Measurements from ENCODE around the gene SMTN.
"Not testable (repeated sequence)": the region's sequence is repeated elsewhere in the genome, so short reads cannot be mapped to it uniquely, and the experiment has no call there.

The SMTN gene

DNA sequence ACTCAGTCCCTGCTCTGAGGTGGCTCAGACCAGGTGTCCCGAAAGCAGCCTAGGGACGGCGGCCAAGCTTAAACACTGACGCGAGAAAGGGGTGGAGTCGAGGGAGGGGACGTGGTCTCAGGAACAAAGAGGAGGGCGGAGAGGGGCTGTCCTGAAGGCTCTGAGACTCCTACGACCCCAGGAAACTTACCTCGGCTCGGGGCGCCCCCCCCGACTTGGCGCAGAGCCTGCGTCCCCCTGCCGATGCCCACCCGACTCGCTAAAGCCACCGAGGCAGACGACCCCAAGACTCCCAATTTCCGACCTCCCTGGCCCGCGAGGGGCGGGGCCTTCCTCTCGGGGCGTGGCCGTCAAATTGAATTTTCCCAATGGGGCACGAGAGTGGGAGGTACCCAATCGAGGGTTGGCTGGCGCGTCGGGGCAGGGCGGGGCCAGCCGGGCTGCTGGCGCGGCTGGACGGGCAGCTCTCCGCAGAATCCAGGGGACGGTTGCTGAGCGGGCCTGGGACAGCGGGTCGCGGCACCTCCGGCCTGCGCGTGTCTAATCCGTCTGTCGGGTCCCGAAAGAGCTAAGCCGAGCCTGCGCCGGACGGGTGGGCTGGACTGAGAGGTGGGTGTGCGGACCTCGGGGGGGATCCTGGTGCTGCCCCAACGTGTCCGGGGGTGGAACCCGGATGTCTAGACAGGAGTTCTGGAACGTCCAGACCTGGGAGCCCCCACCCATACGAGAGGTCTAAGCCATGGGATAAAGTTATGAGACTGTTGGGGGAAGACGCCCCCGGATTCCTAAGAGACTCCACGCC lies at the start of gene SMTN:
Gene SMTN (plus strand): TSS at position 471 of the 802 bp plus-strand sequence. CDS start 1,941 bp downstream, outside the sequence.
- in situ Hi-C loops (cut with HindIII; ENCODE audit: low sequenced_read_pairs): no loop called here

DNA sequence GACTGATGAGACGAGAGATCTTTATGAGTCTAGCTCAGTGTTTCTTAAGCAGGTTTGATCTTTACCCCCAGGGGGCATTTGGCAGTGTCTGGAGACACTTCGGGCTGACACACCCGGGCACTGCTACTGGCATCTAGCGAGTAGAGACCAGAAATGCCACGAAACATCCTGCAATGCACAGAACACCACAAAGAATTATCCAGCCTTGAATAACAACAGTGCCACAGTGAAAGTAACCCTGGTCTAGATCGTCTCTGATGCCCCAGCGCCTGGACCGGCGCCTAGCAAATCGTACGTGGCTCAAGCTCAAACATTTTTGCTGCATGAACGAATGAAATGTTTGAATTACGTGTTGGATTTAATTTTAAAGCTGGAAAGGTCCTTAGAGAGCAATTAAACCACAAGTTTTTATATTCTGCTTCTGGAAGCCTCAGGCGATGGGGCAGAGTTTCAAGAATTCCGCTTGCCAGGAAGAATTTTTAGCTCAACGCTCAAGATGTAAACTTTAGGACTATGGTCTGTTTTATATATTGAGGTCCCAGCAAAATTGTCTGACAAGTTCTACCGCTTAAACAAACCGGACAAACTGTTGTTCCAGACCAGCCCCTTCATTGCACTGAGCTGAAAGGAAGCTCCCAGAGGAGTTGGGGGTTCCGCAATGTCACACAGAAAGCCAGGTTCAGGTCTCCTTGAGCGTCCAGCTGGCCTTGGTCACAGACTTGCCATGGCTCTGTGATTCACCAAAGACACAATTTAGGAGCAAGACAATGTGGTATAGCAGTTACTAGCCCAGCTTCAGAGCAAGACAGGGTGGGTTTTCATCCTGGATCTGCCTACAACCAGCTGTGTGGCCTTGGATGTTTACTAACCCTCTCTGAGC lies 44.2 kb upstream of the SMTN start:
- in situ Hi-C loops (cut with HindIII; ENCODE audit: low sequenced_read_pairs): no loop called here

GRCh38 chr22:31038686-31039085 lies 42.4 kb upstream of the SMTN start:
- in situ Hi-C loops (cut with HindIII; ENCODE audit: low sequenced_read_pairs): no loop called here

DNA sequence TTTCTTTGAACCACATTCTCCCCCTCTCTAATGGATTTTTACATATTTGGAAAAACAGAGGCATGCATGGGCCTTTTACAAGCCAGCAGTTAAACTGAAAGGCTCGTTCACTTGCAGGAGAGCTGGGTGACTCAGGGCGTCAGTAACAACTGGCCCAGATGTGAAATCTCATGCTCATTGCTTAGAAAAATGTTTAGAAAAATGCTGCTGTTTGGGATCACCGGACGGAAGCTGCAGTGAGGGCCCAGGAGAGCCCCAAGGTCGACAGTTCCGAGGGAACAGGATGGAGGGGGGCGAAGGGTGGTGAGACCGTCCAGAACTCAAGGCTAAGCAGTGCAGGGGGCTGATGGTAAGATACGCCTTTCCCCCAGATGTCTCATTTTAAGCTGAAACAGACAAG lies 41.7 kb upstream of the SMTN start:
- in situ Hi-C loops (cut with HindIII; ENCODE audit: low sequenced_read_pairs): no loop called here

- in situ Hi-C loops (cut with HindIII; ENCODE audit: low sequenced_read_pairs): no loop called here
These were observed 40.3 kb upstream of the SMTN start for GRCh38 chr22:31040542-31041398.

- in situ Hi-C loops (cut with HindIII; ENCODE audit: low sequenced_read_pairs): no loop called here
These were observed 36.8 kb upstream of the SMTN start for GRCh38 chr22:31044262-31044861.

GRCh38 chr22:31045900-31046538 lies 35.1 kb upstream of the SMTN start:
- in situ Hi-C loops (cut with HindIII; ENCODE audit: low sequenced_read_pairs): loop anchor here (5.0 kb wide), 1 partner anchor 71 kb away; no protein-coding TSS in a partner anchor

DNA sequence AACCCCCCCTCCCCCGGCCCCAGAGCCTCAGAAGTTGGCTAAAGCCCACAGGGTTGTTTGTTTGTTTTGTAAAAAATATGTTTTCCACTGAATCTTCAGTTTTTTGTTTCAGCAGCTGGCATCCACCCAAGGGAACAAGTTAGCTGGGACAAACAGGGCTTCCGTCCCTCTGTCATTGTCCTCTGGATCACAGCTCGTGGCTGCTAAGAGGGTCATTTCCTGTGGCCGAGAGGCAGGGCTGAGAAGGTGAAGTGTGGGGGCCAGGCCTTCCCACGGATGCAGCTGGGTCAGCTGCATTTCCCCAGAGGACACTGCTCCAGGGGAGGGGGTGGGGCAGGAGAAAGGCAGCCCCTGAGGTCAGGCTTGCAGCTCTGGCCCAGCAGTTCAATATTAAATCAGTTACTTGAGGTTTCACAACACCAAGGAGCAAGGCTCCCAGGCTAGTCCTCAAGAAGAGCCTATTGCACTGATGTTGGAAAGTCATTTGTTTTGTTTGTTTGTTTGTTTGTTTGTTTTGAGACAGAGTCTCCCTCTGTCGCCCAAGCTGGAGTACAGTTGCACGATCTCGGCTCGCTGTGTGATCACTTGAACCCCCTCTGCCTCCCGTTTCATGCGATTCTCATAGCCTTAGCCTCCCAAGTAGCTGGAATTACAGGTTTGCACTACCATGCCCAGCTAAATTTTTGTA lies 34.4 kb upstream of the SMTN start:
- in situ Hi-C loops (cut with HindIII; ENCODE audit: low sequenced_read_pairs): loop anchor here (5.0 kb wide), 1 partner anchor 71 kb away; no protein-coding TSS in a partner anchor

- in situ Hi-C loops (cut with HindIII; ENCODE audit: low sequenced_read_pairs): loop anchor here (5.0 kb wide), 1 partner anchor 69 kb away; no protein-coding TSS in a partner anchor
These were observed 32.5 kb upstream of the SMTN start for GRCh38 chr22:31048570-31048969.

DNA sequence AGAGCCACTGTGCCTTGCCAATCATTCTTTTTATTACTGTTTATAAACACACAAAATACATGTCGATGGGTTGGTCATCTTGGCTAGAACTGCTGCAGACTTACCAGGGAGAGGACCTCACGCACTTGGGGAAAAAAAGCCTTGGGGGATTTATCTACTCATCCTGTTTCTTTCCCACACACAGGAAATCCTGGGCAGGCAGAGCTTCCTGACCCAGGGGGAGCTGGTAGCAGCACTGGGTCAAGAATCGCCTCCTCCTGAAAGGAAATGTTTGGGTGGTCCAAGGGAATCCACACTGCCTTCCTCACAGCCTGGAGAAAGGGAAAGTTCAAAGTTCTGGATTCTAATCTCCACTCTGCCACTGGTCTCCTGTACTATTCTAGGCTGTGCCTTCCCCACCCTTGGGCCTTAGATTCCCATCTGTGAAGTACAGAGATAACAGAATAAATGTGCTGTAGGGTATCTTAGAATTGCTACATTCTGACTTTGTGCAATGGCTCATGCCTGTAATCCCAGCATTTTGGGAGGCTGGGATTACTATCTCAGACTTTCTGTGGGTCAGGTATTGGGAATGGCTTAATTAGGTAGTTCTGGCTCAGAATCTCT lies 31.2 kb upstream of the SMTN start:
- in situ Hi-C loops (cut with HindIII; ENCODE audit: low sequenced_read_pairs): loop anchor here (5.0 kb wide), 1 partner anchor 67 kb away; no protein-coding TSS in a partner anchor

DNA sequence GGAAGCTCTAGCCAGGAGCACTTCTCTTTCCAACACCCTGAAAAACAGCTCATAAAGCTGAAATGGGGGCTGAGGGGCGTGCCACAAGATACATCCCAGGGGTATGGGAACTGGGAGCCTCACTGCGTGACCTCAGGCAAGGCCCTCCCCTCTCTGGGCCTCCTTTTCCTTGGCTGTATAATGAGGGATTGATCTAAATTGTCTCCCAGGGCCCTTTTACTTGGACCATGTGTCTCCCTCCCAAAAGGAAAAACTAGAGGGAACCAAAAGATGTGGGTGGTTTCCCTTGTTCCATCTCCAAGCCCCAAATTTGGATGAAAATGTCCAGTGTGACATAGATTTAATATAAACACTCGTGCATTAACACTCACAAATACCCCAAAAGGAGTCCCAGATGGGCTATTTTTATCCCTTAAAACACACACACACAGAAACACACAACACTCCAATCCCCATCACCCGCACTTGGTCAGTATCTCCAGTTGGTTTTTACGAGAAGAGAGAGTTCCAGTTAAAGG lies 25.9 kb upstream of the SMTN start:
- in situ Hi-C loops (cut with HindIII; ENCODE audit: low sequenced_read_pairs): no loop called here

GRCh38 chr22:31055635-31056159 lies 25.4 kb upstream of the SMTN start:
- in situ Hi-C loops (cut with HindIII; ENCODE audit: low sequenced_read_pairs): no loop called here

DNA sequence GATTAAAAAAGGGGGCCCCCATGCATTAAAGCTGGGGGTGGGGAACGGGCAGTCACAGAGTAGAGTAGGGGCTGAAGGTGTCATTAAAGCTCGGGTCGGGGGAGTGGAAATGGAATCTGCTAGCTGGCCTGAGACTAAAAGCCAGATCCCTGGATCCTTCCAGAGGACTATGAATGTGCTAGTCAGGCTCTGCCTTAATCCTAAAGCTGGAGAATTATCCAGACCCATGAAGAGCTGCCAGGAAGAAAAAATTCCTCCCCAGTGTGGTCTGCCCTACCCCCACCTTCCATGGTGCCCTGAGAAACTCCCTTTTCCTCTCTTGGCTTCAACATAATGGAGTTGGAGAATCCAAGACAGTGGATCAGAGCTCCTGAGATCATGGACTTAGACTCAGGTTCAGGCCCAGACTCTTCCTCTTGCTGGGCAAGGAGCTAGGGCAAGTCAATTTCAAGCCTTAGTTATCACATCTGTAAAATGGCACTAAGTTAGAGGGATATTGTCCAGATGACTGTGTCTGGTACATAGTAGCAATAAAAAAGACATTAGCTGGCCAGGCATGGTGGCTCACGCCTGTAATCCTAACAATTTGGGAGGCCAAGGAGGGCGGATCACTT lies 24.0 kb upstream of the SMTN start:
- in situ Hi-C loops (cut with HindIII; ENCODE audit: low sequenced_read_pairs): no loop called here

GRCh38 chr22:31059663-31060062 lies 21.5 kb upstream of the SMTN start:
- in situ Hi-C loops (cut with HindIII; ENCODE audit: low sequenced_read_pairs): not testable (repeated sequence)

- in situ Hi-C loops (cut with HindIII; ENCODE audit: low sequenced_read_pairs): no loop called here
These were observed 18.4 kb upstream of the SMTN start for GRCh38 chr22:31062566-31063230.

- in situ Hi-C loops (cut with HindIII; ENCODE audit: low sequenced_read_pairs): no loop called here
These were observed 16.7 kb upstream of the SMTN start for GRCh38 chr22:31064369-31064768.

- in situ Hi-C loops (cut with HindIII; ENCODE audit: low sequenced_read_pairs): no loop called here
These were observed 12.1 kb upstream of the SMTN start for GRCh38 chr22:31068970-31069369.
